Stimulated activated CD4-positive, alpha-beta T cell treated with anti-CD3 and anti-CD28 coated beads, Interleukin-1b, Interleukin-23, amount 100 ng/mL, for 24 hours (primary cell): ENCODE measurements around the gene THBD.

Experiments
- DNase-seq, 4 experiments: peaks; one replicate each; pipeline ENCODE4 v3.0.0-alpha.2; 2020; ENCODE audit warnings: low read depth in 4 of 4, low spot score in 1 of 4

THBD gene

DNA sequence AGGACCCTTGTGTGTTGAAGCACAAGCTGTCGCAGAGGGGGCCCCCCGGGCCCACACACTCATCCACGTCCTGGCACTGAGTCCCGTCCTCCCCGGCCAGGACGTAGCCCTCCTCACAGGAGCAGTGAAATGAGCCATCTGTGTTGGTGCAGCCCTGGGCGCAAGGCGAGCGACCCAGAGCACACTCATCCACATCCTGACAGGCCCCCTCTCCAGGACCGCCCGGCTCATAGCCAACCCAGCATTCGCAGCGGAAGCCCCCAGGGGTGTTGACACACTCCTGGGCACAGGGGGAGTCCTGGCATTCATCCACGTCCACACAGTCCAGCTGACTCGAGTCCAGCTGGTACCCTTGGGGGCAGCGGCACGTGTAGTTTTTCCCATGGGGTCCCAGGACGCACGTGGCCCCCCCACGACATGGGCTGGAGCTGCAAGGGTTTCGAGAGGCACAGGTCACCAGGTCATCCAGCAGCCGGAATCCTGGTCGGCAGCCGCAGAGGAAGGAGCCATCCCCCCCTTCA lies 35.4 kb upstream of the THBD start:
- no peak for DNase-seq

DNA sequence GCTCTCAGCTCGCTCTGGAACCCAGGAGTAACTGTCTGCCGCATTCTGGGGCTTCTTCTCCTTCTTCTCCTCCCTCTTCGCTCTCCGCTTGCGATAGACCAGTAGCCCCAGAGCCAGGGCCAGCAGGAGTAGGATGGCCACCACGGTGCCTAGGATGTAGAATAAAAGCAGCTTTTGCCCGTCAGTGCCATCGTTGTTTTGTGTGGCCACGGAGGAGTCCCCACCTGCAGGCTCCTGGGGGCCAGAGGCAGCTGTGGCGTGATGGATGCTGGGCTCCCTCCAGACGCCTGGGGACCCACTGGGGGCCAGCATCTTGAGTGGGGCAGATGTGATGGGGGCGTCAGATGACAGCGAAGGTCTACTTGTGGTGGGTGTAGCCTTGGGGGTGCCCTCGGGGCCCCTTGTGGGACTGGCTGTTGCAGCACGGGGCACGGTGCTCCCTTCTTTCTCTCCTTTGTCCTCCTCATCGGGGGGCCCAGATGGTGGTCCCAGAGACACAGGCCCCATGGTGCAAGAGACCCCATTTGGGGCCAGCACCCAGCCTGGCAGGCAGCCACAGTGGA lies 34.9 kb upstream of the THBD start:
- no peak for DNase-seq

DNA sequence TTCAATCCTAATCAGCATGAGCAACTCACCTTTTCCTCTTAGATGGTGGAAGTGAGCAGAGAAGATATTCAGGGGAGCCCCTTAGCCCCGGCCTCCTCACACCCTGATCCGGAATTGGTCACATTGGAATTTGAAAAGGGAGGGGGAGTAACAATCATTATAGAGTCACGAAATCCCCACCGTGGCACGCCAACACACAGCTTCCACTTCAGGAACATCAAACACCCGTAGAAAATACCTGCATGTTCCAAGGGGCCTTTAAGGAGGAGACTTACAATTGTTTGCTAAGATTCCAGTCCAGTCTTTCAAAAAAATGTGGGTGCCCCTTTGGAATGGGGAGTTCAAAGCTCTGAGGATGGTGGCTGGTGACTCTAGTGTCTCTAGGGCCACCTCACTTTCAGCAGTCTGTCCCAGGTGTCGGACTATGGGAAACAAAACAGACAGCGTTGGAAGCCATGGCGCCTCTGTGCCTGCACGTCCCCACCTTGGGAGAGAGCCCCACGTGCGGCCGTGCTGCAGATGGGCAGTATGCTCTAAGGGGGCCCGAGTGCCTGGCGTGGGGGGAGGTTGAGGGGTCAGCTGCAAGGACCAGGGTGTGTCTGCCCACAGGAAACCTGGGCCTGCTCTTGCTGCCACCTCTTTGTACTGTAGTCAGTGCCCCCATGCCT lies 34.2 kb upstream of the THBD start:
- DNase-seq = no peak

DNA sequence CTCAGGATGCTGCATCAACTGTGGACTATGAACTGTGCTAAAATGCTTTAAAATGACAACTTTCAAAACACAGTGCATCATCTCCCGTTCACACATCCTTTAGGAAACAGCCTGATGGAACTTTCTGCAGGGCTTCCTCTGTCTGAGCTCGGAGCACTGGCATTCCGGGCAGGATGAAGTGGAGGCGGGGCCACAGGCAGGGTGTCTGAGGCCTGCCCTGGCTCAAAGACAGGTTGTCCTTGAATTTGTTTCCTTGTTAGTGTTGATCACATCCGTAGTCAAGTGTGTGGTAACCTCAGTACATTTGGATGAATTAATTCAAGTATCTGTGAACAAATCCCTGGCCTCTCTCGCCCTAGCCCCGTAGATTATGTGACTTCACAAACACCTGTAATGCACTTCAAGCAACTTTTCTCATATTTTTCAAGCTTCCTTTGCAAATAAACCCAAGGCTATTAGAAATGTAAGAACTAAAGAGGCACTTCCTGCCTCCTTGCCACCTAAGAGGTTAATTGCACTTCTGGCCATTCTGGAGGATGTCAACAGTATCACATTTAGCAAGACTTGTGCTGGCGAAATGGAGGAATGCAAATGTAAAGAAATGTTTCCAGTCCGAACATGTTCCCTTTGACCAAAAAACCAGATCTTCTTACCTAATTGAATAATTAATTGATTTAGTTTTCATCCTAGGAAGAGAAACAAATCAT lies 33.5 kb upstream of the THBD start:
- no peak for DNase-seq

DNA sequence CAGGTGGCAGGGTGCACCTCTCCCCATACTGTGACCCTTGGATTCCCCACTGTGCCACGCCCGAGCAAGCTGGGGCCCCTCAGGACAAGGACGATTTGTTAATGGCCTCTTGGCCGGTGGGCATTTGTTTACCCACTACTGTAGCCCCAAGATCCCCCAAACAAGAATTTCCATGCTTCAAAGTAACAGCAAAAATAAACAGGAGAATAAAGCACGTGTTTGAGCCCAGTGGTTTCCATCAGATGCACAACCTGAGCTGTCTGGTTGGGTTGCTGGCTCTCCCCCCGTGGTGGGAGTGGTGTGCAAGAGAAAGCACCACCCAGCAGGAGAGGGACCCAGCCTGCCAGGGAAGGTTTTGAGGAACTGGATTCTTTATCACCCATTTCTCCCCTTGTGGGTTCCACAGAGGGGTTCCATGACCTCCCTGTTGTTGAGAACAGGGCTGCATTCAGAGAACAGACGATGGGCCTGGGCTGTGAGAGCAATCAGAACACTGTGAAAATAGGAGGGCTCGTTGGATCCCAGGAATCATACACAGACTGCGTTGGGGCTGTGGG lies 31.9 kb upstream of the THBD start:
- no peak for DNase-seq

DNA sequence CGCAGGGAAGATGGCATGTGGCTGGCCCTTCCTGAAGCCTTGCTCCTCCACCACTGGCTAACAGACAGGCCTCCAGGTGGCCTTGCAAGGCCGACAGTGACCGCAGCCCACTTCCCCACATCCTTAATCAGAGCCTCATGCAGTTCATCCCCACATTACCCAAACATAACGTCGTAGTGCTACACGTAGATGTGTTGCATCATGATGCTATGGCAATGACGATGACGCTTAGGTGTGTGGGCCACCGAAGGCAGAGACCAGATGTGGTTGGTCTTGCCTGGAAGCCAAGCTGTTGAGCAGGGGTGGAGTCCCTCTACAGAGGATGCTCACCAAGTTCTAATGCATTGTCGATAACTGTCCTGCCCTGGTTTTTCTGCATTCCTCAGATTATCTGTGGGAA lies 31.0 kb upstream of the THBD start:
- no peak for DNase-seq

DNA sequence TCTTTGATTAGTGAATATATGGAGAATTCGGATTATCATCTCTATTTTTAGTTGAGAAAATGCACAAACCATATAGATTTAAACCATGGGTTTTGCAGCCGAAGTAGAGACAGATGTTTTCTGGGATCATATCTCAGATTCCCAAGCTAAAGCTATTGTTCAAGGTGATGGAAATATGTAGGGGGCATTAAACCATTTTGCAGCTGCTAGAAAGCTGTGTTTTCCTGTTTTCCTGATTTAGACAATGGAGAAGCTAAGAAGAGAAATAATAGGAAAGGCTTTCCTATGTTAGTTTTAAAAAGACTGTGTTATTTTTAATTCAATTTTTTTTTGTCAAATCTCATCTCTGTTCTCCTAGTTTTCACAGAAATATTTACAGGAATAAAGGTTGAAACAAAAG lies 30.5 kb upstream of the THBD start:
- no peak for DNase-seq

DNA sequence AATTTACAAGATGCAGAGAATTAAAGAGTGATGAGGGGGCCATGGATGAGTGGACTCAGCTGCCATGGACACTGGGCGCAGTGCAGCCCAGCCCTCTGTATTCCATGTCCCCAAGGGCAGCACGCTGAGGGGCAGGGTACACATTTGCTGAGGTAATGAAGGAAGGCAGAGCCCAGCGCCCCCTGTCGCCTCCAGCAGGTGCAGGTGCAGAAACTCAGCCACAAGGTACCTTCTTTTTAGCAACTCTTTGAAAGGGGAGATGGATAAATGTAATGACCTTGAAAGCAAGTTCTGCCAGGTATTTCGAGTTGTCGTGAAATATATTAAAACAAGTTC lies 29.5 kb upstream of the THBD start:
- no peak for DNase-seq

DNA sequence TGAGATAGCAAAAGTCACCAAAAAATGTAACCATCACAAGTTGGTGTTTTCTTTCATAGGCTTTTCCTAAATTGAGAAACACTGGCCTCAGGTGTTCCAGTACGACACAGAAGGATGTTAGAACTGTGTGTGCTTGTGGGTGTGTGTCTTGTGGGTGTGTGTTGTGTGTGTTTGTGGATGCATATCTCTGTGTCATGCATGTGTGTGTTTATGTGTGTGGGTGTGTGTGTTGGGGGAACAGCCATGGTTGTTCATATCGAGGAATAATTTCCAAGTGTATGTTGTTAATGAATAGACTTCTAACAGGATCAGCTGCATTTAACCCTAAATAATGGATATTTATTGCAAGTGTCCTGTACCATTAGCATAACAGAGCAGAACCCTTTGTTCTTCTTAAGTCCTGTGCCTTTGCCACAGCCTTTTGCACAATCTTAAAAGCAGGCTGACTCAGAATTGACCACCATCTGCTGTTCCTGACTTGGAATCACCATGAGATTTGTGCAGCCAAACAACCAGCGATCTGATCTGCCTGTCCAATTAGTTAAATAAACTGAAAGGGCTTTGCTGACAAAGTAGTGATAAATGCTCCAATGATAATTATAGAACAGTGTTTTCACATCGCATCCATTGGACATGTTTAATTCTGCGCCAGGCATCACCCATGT lies 29.0 kb upstream of the THBD start:
- no peak for DNase-seq

DNA sequence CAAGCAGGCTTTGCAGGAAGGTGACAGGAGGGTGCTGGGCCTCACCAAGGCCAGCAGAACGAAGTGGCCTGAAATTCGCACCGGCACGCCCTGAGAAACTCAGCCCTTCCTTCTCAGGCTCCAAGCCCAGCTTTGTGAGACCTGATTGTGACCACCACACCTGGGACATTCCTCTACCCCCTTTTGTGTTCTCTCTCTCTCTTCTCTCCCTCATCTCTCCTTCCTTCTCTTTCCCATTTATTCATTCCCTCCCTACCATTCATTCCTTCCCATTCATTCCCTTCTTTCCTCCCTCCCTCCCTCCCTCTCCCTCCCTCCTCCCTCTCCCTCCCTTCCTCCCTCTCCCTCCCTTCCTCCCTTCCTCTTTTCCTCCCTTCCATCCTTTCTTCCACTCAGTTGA lies 27.8 kb upstream of the THBD start:
- no peak for DNase-seq

DNA sequence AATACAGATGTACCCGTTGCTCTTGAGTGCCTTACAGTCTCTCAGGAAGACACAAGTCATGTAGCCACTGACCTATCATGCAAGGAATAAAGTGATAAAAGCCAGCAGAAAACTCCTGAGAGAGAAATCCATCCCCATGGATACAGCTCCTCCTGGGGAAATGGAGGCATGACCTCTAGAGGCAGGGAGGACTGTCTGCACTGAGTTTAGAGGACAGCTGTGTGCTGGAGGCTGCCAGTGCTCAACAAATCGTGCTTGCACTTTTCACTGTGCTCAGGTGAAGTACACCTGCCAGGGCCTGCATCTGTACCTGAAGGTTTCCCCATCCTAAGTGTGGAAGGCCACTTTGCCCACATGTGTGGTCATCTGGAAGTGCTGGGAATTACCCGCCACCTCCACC lies 24.6 kb upstream of the THBD start:
- no peak for DNase-seq

DNA sequence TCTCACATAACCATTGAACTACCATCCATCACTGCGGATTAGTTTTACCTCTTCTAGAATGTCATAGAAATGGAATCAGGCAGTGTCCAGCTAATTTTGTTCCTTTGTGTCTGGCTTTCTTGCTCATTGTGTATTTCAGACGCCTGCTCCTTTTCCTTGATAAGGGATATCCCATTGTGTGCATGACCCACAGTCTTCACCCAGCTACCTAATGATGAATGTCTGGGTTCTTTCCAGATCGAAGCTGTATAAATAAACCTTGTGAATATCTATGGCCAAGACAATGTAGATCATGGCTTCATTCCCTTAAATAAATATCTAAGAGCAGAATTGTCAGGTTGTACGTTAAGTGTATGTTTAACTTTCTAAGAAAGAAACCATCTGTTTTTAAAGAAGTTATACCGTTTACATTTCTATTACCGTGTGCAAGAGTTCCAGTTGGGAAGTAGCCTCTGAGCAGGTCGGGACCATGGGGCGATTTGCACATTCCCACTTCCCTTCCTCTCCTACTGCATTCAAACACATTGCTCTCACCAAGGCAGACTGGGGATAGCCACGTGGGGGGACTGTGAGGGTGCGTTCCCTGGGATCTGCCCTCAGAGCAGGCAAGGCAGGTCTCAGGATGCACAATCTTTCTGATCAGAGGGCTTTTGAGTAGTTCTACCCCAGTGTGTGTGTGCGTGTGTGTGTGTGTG lies 23.6 kb upstream of the THBD start:
- no peak for DNase-seq

DNA sequence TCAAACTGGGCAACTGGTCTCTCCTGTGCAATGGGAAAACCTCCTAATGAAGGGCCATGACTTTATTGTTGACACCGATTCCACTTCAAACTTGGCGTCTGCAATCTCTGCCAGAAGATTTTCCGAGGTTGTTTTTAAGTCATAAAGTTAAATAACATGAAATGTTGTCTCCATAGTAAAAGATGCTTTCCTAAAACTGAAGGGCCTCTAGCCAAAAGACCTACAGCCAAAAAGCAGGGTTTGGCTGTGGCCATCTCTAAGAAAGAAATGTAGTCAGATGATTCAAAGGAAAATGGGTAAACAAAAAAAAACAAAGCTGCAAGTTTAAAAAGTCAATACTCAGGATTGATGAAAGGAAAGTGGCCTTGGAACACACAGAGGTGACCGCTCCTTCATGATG lies 22.5 kb upstream of the THBD start:
- no peak for DNase-seq

DNA sequence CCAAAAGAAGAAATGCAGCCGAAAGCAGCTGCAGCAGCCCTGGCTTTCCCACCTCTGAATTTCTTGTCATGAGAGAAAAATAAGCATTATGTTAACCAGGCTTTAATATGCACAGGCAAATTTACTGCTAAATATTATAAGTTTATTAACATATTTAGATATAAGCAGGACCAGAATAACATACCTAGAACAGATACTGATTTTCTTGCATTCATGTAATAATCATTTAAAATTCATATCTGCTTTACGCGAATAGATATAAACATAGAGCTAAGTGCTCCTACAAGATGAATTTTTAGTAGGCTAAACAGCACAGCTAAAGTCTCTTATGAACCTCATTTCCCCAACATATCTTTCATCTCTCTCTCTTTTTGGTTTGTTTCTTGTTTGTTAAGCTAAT lies 21.9 kb upstream of the THBD start:
- DNase-seq = no peak

DNA sequence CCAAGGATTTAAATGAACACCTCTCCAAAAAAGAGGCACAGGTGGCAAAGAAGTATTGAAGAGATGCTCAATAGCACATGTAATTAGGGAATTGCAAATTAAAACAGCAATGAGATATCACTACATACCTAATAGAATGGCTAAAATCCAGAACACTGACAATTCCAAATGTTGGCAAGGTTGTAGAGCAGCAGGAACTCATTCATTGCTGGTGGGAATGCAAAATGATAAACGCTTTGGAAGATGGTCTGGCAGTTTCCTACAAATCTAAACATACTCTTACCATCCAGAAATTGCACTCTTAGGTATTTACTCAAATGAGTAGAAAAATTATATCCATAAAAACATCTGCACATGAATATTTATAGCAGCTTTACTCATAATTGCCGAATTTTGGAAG lies 19.6 kb upstream of the THBD start:
- DNase-seq = no peak

DNA sequence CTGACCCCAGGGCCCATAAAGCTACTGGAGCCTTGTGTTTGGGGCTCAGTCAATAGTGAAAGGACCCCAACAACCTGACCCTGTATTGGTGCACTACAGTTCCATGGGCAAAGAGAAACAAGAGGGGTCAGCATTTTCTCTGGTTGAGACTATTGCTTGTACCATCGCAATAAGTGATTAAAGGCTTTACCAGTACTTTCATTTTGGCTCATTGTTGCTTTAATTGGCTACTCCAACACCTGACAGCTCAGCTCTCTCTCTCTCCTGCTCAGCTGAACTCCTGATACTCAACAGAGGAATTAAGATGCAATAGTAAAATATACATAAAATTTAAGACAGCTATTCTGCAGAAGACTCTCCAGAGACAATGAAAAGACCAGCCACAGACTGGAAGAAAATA lies 18.8 kb upstream of the THBD start:
- DNase-seq = no peak

DNA sequence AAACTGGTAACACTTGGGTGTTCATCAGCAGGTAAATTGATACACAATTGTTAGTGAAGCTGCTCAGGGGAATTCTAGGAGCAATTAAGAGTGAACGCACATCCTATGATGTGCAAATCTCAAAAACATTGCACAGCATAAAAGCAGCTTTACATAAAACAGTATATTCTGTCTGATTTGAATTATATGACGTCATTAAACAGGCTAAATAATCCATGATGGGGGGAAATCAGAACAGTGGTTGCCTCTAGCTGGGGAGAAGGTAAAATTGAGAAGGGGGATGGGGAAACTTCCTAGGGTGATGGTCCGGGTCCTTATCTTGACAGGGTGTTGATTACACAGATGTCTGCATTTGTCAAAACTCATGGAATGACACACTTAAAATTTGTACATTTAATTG lies 17.3 kb upstream of the THBD start:
- no peak for DNase-seq

DNA sequence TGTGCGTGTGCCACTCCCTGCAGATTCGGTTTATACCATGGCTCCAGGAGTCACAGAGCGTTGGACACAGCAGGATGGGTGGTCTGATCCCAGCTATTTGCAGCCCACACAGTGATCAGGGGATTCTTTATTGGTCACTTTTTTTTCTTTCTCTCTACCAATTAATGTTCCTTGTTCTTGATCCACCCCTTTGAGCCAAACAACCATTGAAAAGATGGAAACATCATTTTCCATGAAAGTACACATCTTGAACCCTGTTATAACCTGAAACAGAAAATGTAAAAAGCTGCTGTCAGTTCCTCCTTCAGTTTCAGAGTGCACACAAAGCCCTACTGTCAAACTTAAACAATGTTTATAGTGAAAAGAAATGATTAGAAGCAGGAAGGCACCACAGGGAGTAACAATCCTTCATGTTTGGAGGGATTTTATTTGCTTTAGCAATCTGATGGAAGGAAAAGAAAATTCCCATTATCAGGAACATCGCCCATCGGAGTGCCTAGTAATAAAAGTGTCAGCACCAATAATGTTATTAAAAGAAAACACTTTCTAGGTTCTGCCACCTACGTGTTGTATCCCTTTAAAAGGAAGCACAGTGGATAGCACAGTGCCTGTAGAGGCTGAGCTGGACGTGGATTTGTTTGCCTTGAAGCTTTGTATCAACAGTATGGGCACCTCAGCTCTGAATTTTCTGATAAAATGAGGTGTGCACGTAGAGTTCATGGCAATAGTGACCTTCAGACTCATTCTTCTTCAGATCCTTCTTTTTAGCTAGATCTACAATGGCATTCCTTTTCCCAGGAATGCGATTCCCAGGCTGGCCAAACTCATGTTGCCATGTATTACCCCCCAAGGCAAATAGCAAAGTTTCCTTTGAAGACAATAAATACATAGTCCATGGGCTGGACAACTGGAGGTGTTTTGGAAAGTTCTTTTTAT lies 16.1 kb upstream of the THBD start:
- no peak for DNase-seq

DNA sequence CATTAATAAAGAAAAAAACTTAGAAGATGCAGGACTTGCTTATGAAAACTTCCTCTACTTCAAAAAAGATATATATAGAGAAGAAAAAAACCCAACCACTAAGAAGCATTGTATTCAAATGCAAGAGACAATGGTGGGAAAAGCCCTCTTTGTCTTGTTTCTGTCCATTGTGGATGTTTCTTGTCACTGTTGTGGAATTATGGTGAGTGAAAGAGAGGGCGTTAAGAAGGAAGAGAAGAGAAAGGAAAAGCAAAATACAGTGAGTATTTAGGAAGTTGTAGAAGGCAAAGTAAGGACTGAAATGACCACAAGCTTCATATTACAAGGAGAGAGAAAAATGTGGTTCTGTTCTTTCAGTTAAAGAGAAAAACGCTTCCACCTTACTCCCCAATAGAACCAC lies 14.1 kb upstream of the THBD start:
- no peak for DNase-seq

DNA sequence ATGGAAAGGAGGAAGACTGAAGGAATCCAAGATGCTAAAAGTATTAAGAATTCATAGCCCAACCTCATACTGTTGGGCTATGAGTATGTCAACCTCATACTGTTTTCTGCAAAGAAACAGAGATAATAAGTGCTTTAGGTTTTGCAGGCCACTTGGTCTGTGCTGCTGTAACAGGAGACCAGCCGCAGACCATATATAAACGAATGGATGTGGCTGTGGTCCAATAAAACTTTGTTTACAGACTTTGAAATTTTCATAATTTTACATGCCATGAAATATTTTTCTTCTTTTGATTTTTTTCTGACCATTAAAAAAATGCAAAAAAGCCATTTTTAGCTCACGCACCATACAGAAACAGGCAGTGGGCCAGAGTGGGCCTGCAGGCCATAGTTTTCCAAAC lies 13.7 kb upstream of the THBD start:
- no peak for DNase-seq
